DMS53 treated with DMSO at 0.1 percent for 48 hours (cell line): Measurements from ENCODE around the gene STAB1.

Source experiments
- DNase-seq: peaks from one replicate; lab custom pipeline; 2025; ENCODE audit not compliant: unreplicated experiment; lab: John Stamatoyannopoulos, UW

The STAB1 gene

DNA sequence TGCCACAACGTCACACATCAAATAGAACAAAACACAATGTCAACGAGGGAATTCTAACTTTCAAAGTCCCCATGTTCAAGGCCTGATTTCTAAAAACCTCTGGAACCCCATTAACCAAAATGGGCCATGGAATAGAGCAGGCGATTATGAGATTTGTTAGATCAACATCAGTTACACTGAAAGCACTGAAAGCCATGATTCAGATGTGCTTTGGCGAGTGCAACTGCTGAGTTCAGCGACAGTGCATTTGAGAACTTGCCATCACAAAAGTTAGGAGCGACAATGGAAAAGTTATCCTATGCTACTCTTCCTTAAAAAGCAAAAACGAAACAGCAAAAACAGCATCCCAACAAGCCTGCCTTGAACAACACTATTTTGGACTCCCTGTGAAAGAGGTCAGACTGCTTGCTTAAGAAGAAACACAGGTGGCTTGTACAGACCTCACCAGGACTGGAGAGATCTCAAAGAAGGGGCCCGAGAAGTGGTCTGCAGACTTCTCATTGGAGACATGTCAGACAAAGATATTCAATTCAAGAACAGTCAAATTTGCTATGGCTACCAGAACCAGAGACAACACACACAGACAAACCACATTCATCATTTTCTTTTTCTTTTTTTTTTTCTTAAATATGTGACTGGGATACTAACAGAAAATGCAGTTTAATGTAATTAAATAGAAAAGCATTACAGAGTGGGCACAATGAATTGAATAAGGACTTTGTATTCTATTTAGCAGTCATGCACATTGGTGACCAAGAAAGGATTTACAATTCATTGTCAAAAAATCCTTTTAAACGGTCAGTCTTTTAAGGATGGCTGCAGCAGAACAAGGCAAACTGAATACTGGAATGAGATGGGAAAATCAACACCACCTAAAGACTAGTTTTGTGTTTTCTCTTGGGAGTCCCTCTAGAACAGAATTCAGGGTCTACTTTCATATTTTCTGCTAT, 62.1 kb downstream of the STAB1 start:
- DNase-seq, result no peak

DNA sequence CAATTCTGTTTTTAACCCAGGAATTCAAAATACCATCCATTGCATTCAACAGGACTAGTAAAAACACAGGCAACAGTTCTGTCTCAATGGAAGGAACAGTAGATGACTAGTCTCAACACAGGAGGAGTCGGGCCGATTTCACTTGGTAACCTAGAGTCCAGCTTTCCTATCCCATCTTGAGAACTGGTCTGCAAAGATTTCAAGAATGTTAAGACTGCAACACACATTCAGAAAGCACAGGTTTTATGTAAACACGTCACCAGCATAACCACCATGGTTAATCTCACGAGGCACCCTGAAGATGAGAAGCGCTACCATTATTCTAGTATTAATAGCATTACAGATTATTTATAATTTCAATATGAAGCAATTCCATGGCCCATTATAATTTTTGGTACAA, 63.3 kb downstream of the STAB1 start:
- no peak for DNase-seq

DNA sequence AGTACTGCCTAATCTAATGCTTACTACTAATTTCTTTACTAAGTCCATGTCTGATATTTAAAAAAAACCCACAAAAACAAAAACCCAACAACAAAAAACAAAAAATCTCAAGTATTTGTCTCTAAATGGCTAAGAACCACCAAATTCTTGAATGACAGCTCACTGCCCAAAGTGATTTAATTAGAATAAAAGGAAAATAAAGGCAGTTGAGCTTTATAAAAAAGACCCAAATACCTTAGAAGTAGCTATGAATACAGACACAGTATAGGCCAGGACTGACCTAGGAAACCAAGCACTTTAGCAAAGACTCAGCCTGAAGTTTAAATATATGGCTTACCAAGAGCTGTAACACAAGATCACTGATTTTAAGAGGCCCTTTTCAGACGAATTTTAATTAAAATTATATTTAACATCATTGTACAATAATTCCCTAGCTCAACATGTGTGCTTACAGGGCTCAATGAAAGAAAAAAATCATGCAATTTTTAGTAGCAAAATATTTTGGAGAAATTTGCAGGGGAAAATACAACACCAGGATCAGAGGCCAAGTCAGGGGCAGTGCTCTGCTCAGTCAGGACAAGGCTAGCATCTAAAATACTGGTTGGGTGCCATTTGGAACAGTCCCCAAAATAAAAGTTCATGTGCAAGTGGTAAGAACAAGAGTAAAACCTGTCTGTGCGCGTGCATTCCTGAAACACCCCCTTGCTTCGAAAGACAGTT, 66.0 kb downstream of the STAB1 start:
- no peak for DNase-seq

DNA sequence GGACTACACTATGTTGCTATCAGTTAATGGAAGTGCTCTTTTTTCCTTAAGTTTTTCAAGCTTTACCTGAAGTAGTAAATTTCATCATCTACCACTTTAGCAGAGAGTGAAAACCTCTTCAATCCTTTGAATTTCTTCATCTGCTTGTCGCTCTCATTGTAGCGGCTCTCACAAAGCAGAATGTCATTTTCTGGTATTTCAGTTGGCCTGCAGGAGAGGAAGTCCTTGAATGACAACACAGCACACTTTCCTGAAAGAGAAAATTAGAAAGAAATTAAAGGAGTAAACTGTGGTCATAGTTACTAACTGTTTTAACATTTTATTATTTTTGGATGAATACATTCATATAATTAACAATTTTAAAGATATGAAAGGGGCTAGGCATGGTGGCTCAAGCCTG, 68.8 kb downstream of the STAB1 start:
- DNase-seq, result no peak

DNA sequence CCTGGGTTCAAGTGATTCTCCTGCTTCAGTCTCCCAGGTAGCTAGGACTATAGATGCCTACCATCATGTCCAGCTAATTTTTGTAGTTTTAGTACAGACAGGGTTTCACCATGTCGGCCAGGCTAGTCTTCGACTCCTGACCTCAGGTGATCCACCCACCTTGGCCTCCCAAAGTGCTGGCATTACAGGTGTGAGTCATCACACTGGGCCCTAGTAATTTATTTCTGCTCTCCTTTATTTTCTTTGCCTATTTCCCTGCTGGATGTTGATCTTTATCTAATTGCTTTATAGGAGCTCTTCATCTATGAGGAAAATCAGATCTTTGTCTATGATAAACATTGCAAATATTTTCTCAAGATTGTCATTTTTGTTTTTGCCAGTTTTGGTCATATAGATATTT, 72.9 kb downstream of the STAB1 start:
- no peak for DNase-seq

DNA sequence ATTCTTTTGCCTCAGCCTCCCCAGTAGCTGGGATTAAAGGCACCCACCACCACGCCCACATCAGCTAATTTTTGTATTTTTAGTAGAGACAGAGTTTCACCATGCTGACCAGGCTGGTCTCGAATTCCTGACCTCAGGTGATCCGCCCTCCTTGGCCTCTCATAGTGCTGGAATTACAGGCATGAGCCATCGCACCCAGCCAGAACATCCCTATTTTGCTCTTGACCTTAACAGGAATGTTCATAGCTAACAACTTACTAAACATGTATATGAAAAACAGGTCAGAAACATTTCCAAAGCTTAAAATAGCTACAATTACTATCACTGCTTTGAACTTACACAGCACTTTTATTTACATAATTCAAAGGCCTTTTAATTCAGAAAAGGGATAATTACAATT, 74.9 kb downstream of the STAB1 start:
- DNase-seq, result no peak

DNA sequence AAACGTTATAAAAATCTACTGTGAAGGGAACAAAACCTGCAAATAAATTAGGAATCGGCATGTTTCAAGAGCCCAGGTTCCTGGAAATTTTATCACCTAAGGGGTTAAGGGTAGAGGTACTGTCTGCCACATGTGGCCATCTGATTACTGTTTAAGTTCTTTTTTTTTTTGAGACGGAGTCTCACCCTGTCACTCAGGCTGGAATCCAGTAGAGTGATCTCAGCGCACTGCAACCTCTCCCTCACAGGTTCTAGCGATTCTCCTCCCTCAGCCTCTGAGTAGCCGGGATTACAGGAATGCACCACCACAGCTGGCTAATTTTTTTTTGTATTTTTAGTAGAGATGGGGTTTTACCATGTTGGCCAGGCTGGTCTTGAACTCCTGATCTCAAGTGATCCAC, 77.1 kb downstream of the STAB1 start:
- no peak for DNase-seq
